PC-3 (cell line): Measurements from ENCODE around the gene PUS10.

Source experiments
- CTCF ChIP-seq: fragments of 300-600 bp; sonication (generic); conservative IDR thresholded peaks from 2 replicates; pipeline ENCODE4 v1.5.1; 2017; ENCODE audit warnings: antibody characterized with exemption, low read depth, mild to moderate bottlenecking, low read length
- EZH2 ChIP-seq: fragments of 300-600 bp; sonication (generic); IDR thresholded peaks from one replicate; pipeline ENCODE4 v1.6.1; 2017; ENCODE audit warnings: antibody characterized with exemption, mild to moderate bottlenecking, low read length; ENCODE audit not compliant: unreplicated experiment
- EZH2phosphoT487 ChIP-seq: fragments of 300-600 bp; sonication (generic); IDR thresholded peaks from 2 replicates; pipeline ENCODE4 v1.6.1; 2018; ENCODE audit warnings: mild to moderate bottlenecking, antibody characterized with exemption, low read length, borderline replicate concordance

GRCh38 chr2:61044636-61045035 is 26.6 kb upstream of the PUS10 start:
- TF ChIP-seq EZH2, result no peak
- no peak for TF ChIP-seq CTCF
- TF ChIP-seq EZH2phosphoT487, result no peak
